Duodenal mucosa (tissue), 2 donors: ENCODE results near the gene MRTO4.
A peak's percentile ranks its signal among the peaks of the same experiment; 100 is the strongest.
"Not testable (repeated sequence)": the region's sequence is repeated elsewhere in the genome, so short reads cannot be mapped to it uniquely, and the experiment has no call there.

Experiments
- H3K27ac ChIP-seq: one replicate; pipeline ENCODE4 v1.7.0; 2013; ENCODE audit warnings: low read depth, low read length
- H3K27me3 ChIP-seq, 2 donors: one replicate each; pipeline ENCODE4 v1.7.0; 2013; ENCODE audit warnings: low read length in 2 of 2, control low read depth in 1 of 2; ENCODE audit not compliant: insufficient read depth in 2 of 2, control insufficient read depth in 1 of 2
- H3K36me3 ChIP-seq, 2 donors: one replicate each; pipeline ENCODE4 v1.7.0; 2013; ENCODE audit warnings: low read length in 2 of 2, control low read depth in 1 of 2; ENCODE audit not compliant: insufficient read depth in 2 of 2, control insufficient read depth in 1 of 2
- H3K4me1 ChIP-seq, 2 donors: one replicate each; pipeline ENCODE4 v1.7.0; 2013; ENCODE audit warnings: low read length in 2 of 2, control low read depth in 1 of 2; ENCODE audit not compliant: insufficient read depth in 2 of 2, control insufficient read depth in 1 of 2
- H3K4me3 ChIP-seq, 2 donors: one replicate each; pipeline ENCODE4 v1.7.0; 2013; ENCODE audit warnings: low read length in 2 of 2, low read depth in 1 of 2
- H3K9ac ChIP-seq, 2 donors: one replicate each; pipeline ENCODE4 v1.7.0; 2013; ENCODE audit warnings: low read length in 2 of 2, low read depth in 1 of 2
- H3K9me3 ChIP-seq, 2 donors: one replicate each; pipeline ENCODE4 v1.7.0; 2013; ENCODE audit warnings: low read length in 2 of 2, control low read depth in 1 of 2; ENCODE audit not compliant: control insufficient read depth in 1 of 2

The MRTO4 gene

GRCh38 chr1:19209990-19210771 is 41.4 kb upstream of the MRTO4 start, which contains the start of gene UBR4:
TSS of gene UBR4 (minus strand) at chr1:19210266. CDS start at chr1:19210248, 18 bp downstream.
- H3K9ac ChIP-seq, result peak within 1 kb of the TSS; percentile 96
- H3K9me3 ChIP-seq, result no peaks in the 10 kb centered on the region
- no peaks in the 10 kb centered on the region for H3K27me3 ChIP-seq
- H3K4me1 ChIP-seq, result peaks cover 36% of the 10 kb centered on the region in 2 donors
- peak within 1 kb of the TSS; percentile 94 for H3K27ac ChIP-seq
- H3K4me3 ChIP-seq, result peak within 1 kb of the TSS; percentile 79 to 90
- H3K36me3 ChIP-seq, result no peaks in the 10 kb centered on the region

GRCh38 chr1:19210772-19211549 is 40.6 kb upstream of the MRTO4 start:
- Histone ChIP-seq H3K27ac (peak overlapping the region; percentile 94), H3K4me1 (peaks cover 29 to 36% of the 10 kb centered on the region in 2 donors), H3K36me3 (peaks cover 0 to 3% of the 10 kb centered on the region in 2 donors), H3K9me3 (no peaks in the 10 kb centered on the region), H3K9ac (peak overlapping the region; percentile 96), H3K4me3 (peak overlapping the region; percentile 79 to 90), H3K27me3 (no peaks in the 10 kb centered on the region)

GRCh38 chr1:19212167-19212566 is 39.4 kb upstream of the MRTO4 start:
- Histone ChIP-seq H3K36me3 (peaks cover 0 to 5% of the 10 kb centered on the region in 2 donors), H3K4me1 (peaks cover 26 to 31% of the 10 kb centered on the region in 2 donors), H3K27ac (no peak overlapping the region), H3K9ac (no peak overlapping the region), H3K9me3 (no peaks in the 10 kb centered on the region), H3K27me3 (no peaks in the 10 kb centered on the region), H3K4me3 (no peak overlapping the region)

GRCh38 chr1:19213580-19213979 is 38.0 kb upstream of the MRTO4 start:
- Histone ChIP-seq H3K27ac (no peak overlapping the region), H3K36me3 (peaks cover 3 to 17% of the 10 kb centered on the region in 2 donors), H3K4me1 (peaks cover 23 to 24% of the 10 kb centered on the region in 2 donors), H3K9me3 (no peaks in the 10 kb centered on the region), H3K27me3 (no peaks in the 10 kb centered on the region), H3K9ac (no peak overlapping the region), H3K4me3 (no peak overlapping the region)

GRCh38 chr1:19216585-19216984 is 35.0 kb upstream of the MRTO4 start:
- H3K4me3 ChIP-seq, H3K27ac ChIP-seq, H3K27me3 ChIP-seq, H3K9ac ChIP-seq, H3K4me1 ChIP-seq, H3K9me3 ChIP-seq: not testable (repeated sequence)
- H3K36me3 ChIP-seq, result peaks cover 20 to 46% of the 10 kb centered on the region in 2 donors

- H3K9me3 ChIP-seq, result no peaks in the 10 kb centered on the region
- no peak overlapping the region for H3K4me3 ChIP-seq
- H3K9ac ChIP-seq, result no peak overlapping the region
- no peaks in the 10 kb centered on the region for H3K4me1 ChIP-seq
- no peaks in the 10 kb centered on the region for H3K27me3 ChIP-seq
- H3K27ac ChIP-seq, result no peak overlapping the region
- peaks cover 39 to 75% of the 10 kb centered on the region in 2 donors for H3K36me3 ChIP-seq
These were observed 32.2 kb upstream of the MRTO4 start for GRCh38 chr1:19219451-19219850.

- Histone ChIP-seq H3K9me3 (no peaks in the 10 kb centered on the region), H3K27ac (no peak overlapping the region), H3K4me3 (no peak overlapping the region), H3K9ac (no peak overlapping the region), H3K27me3 (no peaks in the 10 kb centered on the region), H3K4me1 (no peaks in the 10 kb centered on the region), H3K36me3 (peaks cover 39 to 83% of the 10 kb centered on the region in 2 donors)
These were observed 31.3 kb upstream of the MRTO4 start for GRCh38 chr1:19220080-19220846.

GRCh38 chr1:19220991-19221390 is 30.6 kb upstream of the MRTO4 start:
- H3K4me1 ChIP-seq, result no peaks in the 10 kb centered on the region
- no peaks in the 10 kb centered on the region for H3K9me3 ChIP-seq
- H3K27ac ChIP-seq, result no peak overlapping the region
- no peaks in the 10 kb centered on the region for H3K27me3 ChIP-seq
- no peak overlapping the region for H3K4me3 ChIP-seq
- no peak overlapping the region for H3K9ac ChIP-seq
- H3K36me3 ChIP-seq, result peaks cover 39 to 87% of the 10 kb centered on the region in 2 donors

GRCh38 chr1:19222573-19222972 is 29.0 kb upstream of the MRTO4 start:
- no peaks in the 10 kb centered on the region for H3K4me1 ChIP-seq
- H3K27ac ChIP-seq, result no peak overlapping the region
- H3K9me3 ChIP-seq, result no peaks in the 10 kb centered on the region
- H3K9ac ChIP-seq, result no peak overlapping the region
- H3K27me3 ChIP-seq, result no peaks in the 10 kb centered on the region
- peaks cover 43 to 95% of the 10 kb centered on the region in 2 donors for H3K36me3 ChIP-seq
- H3K4me3 ChIP-seq, result no peak overlapping the region
